ENCODE results near the gene AVEN.

- TF ChIP-seq CTCF (conservative IDR thresholded peaks at IDR 0.05; ENCODE audit: low read length): no peak
- TF ChIP-seq EZH2phosphoT487 (IDR thresholded peaks at IDR 0.05; ENCODE audit: borderline replicate concordance): no peak
Observed at GRCh38 chr15:34056911-34057310, 17.9 kb upstream of the AVEN start.
